K562 (cell line): ENCODE data around the gene AHI1. TPM values are rescaled to one million over a fixed set of nuclear protein-coding genes. Genes with fewer than 3 reads are reported as not detected.
A peak's percentile ranks its signal among the peaks of the same experiment; 100 is the strongest.

Source experiments
- ARID1B ChIP-seq: fragments of 450-650 bp; IDR thresholded peaks from 2 replicates; pipeline ENCODE4 v1.6.1; 2016; ENCODE audit warnings: antibody characterized with exemption, mild to moderate bottlenecking, inconsistent platforms
- ARID2 ChIP-seq: fragments of 450-650 bp; IDR thresholded peaks from 2 replicates; pipeline ENCODE4 v1.6.1; 2017; ENCODE audit warnings: antibody characterized with exemption, mild to moderate bottlenecking
- GTF2A2 ChIP-seq: IDR thresholded peaks from 2 replicates; pipeline ENCODE4 v1.6.1; 2016; ENCODE audit warnings: mild to moderate bottlenecking, missing genetic modification characterization, missing compliant biosample characterization
- HIVEP1 ChIP-seq: fragments of 250-450 bp; sonication (Bioruptor Pico); IDR thresholded peaks from 2 replicates; pipeline ENCODE4 v1.4.0; 2020; ENCODE audit warnings: mild to moderate bottlenecking
- IRF2 ChIP-seq: sonication (generic); formaldehyde crosslinking; IDR thresholded peaks from 2 replicates; pipeline ENCODE4 v1.8.1; 2022; ENCODE audit warnings: mild to moderate bottlenecking, missing genetic modification reagents
- JUND ChIP-seq, 2 experiments: IDR thresholded peaks; 2 replicates in 1 of 2; 3 replicates in 1 of 2; pipeline ENCODE4 v1.6.1; 2011; ENCODE audit warnings: borderline replicate concordance in 2 of 2, low read depth in 2 of 2, low read length in 2 of 2, improper control_type of control experiment in 1 of 2, missing biosample characterization in 1 of 2, missing genetic modification characterization in 1 of 2, missing genetic modification reagents in 1 of 2
- KDM1A ChIP-seq, 2 experiments: fragments of 450-650 bp; IDR thresholded peaks; 2 replicates each; pipeline ENCODE4 v1.6.1; 2016; ENCODE audit warnings: mild to moderate bottlenecking in 2 of 2
- MXI1 ChIP-seq: IDR thresholded peaks from 2 replicates; pipeline ENCODE4 v1.6.1; 2011; ENCODE audit warnings: low read depth, mild to moderate bottlenecking, improper control_type of control experiment, low read length
- NFATC3 ChIP-seq: fragments of 450-650 bp; IDR thresholded peaks from 2 replicates; pipeline ENCODE4 v1.6.1; 2017; ENCODE audit warnings: mild to moderate bottlenecking
- POLR3G ChIP-seq: IDR thresholded peaks from 2 replicates; pipeline ENCODE4 v1.6.1; 2011; ENCODE audit not compliant: insufficient read length, insufficient replicate concordance; ENCODE audit errors: extremely low read depth
- TAL1 ChIP-seq: fragments of 450-650 bp; IDR thresholded peaks from 2 replicates; pipeline ENCODE4 v1.6.1; 2016; ENCODE audit warnings: mild to moderate bottlenecking
- ZFP36 ChIP-seq: fragments of 150-350 bp; IDR thresholded peaks from 2 replicates; pipeline ENCODE4 v1.6.1; 2018; ENCODE audit warnings: low read length, low read depth; ENCODE audit not compliant: partially characterized antibody
- ZNF431 ChIP-seq: sonication (generic); formaldehyde crosslinking; IDR thresholded peaks from 2 replicates; pipeline ENCODE4 v1.8.0; 2022; ENCODE audit warnings: mild to moderate bottlenecking, missing genetic modification reagents
- polyA plus RNA-seq, 8 experiments: library from polyadenylated mRNA; depleted of rRNA in 4 of 8; stranded (reverse) in 5 of 8; unstranded in 3 of 8; fragments of >200 nt; fragmentation: Nextera tagmentation in 2 of 8; fragmentation: Illumina TruSeq in 1 of 8; extraction: Ambion mirVana in 2 of 8; extraction: Trizol in 1 of 8; gene quantifications; 2 replicates each; pipeline versions ENCODE4 v1.2.1 to v1.2.3, GENCODE V29; 2011 to 2014; ENCODE audit warnings: inconsistent platforms in 1 of 8, missing spikeins in 1 of 8
- total RNA-seq, 7 experiments: library from RNA; depleted of rRNA in 6 of 7; stranded (reverse); fragments of >200 nt in 6 of 7; fragmentation: Illumina TruSeq in 2 of 7; extraction: Trizol in 2 of 7; gene quantifications; 2 replicates each; pipeline versions ENCODE4 v1.2.1 to v1.2.3, GENCODE V29; 2011 to 2021; ENCODE audit warnings: low replicate concordance in 1 of 7
- TF ChIP-seq, protein P1 (sequence below), 2 experiments: fragments of 450-650 bp in 1 of 2; IDR thresholded peaks; 2 replicates each; pipeline ENCODE4 v1.6.1; 2011 to 2017; ENCODE audit warnings: low read depth in 2 of 2, antibody characterized with exemption in 1 of 2, borderline replicate concordance in 1 of 2, low read length in 1 of 2, mild to moderate bottlenecking in 1 of 2, mixed read lengths in 1 of 2; ENCODE audit not compliant: control insufficient read depth in 1 of 2
- TF ChIP-seq, protein P2 (sequence below): IDR thresholded peaks from 3 replicates; pipeline ENCODE4 v1.6.1; 2011; ENCODE audit warnings: borderline replicate concordance, mild to moderate bottlenecking, moderate library complexity; ENCODE audit not compliant: insufficient read length; ENCODE audit errors: extremely low read depth
- TF ChIP-seq, protein P3 (sequence below): sonication (generic); formaldehyde crosslinking; IDR thresholded peaks from 2 replicates; pipeline ENCODE4 v1.8.0; 2023; ENCODE audit warnings: mild to moderate bottlenecking, missing genetic modification reagents
- TF ChIP-seq, protein P4 (sequence below), 2 experiments: IDR thresholded peaks; 2 replicates each; pipeline ENCODE4 v1.6.1; 2011; ENCODE audit warnings: borderline replicate concordance in 1 of 2, control low read depth in 1 of 2, low read depth in 1 of 2, low read length in 1 of 2, mild to moderate bottlenecking in 1 of 2, mixed read lengths in 1 of 2, moderate library complexity in 1 of 2; ENCODE audit not compliant: insufficient read depth in 1 of 2, insufficient read length in 1 of 2, poor library complexity in 1 of 2, severe bottlenecking in 1 of 2; ENCODE audit errors: extremely low read depth in 1 of 2

AHI1 gene
- total and polyA plus RNA-seq, 9 of the 15 experiments (the other 6 are each of a cell fraction or from before 2014, with no cell fraction given): 24.7 to 54.9 (median 32.2) TPM

DNA sequence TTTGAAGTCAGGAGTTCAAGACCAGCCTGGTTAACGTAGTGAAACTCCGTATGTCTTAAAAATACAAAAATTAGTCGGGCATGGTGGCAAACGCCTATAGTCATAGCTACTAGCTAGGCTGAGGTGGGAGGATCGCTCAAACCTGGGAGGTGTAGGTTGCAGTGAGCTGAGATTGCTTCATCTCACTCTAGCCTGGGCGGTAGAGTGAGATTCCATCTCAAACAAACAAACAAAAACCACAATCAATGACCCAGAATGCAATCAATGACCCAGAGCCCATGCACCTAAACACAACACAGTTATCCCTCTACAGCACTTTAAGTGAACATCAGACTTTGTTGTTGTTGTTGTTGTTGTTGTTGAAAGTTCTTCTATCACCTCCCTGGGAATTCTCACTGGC, 238.6 kb downstream of the AHI1 start (continued):
- TF ChIP-seq, protein P1, sequence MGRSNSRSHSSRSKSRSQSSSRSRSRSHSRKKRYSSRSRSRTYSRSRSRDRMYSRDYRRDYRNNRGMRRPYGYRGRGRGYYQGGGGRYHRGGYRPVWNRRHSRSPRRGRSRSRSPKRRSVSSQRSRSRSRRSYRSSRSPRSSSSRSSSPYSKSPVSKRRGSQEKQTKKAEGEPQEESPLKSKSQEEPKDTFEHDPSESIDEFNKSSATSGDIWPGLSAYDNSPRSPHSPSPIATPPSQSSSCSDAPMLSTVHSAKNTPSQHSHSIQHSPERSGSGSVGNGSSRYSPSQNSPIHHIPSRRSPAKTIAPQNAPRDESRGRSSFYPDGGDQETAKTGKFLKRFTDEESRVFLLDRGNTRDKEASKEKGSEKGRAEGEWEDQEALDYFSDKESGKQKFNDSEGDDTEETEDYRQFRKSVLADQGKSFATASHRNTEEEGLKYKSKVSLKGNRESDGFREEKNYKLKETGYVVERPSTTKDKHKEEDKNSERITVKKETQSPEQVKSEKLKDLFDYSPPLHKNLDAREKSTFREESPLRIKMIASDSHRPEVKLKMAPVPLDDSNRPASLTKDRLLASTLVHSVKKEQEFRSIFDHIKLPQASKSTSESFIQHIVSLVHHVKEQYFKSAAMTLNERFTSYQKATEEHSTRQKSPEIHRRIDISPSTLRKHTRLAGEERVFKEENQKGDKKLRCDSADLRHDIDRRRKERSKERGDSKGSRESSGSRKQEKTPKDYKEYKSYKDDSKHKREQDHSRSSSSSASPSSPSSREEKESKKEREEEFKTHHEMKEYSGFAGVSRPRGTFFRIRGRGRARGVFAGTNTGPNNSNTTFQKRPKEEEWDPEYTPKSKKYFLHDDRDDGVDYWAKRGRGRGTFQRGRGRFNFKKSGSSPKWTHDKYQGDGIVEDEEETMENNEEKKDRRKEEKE (IDR thresholded peaks at IDR 0.05; ENCODE audit: borderline replicate concordance in 1 of 2, control insufficient read depth in 1 of 2, low read depth in 2 of 2, low read length in 1 of 2): no peak
- TF ChIP-seq GTF2A2 (tag): no peak
- TF ChIP-seq ZNF431 (CRISPR knock-in tag): no peak
- no peak for TF ChIP-seq ZFP36
- TF ChIP-seq, protein P2, sequence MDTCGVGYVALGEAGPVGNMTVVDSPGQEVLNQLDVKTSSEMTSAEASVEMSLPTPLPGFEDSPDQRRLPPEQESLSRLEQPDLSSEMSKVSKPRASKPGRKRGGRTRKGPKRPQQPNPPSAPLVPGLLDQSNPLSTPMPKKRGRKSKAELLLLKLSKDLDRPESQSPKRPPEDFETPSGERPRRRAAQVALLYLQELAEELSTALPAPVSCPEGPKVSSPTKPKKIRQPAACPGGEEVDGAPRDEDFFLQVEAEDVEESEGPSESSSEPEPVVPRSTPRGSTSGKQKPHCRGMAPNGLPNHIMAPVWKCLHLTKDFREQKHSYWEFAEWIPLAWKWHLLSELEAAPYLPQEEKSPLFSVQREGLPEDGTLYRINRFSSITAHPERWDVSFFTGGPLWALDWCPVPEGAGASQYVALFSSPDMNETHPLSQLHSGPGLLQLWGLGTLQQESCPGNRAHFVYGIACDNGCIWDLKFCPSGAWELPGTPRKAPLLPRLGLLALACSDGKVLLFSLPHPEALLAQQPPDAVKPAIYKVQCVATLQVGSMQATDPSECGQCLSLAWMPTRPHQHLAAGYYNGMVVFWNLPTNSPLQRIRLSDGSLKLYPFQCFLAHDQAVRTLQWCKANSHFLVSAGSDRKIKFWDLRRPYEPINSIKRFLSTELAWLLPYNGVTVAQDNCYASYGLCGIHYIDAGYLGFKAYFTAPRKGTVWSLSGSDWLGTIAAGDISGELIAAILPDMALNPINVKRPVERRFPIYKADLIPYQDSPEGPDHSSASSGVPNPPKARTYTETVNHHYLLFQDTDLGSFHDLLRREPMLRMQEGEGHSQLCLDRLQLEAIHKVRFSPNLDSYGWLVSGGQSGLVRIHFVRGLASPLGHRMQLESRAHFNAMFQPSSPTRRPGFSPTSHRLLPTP: no peak
- peak; percentile 73 to 76 for TF ChIP-seq KDM1A (IDR thresholded peaks at IDR 0.05)
- TF ChIP-seq MXI1: no peak
- no peak for TF ChIP-seq ARID2
- no peak for TF ChIP-seq TAL1
- TF ChIP-seq JUND (IDR thresholded peaks at IDR 0.05; ENCODE audit: borderline replicate concordance, low read depth, low read length): no peak
- TF ChIP-seq JUND (tag; IDR thresholded peaks at IDR 0.05; ENCODE audit: borderline replicate concordance, low read depth, low read length): no peak
- 0 out of 2 replicates have a peak, but pooled peaks have one; percentile 20 for TF ChIP-seq ARID1B
- TF ChIP-seq, protein P3, sequence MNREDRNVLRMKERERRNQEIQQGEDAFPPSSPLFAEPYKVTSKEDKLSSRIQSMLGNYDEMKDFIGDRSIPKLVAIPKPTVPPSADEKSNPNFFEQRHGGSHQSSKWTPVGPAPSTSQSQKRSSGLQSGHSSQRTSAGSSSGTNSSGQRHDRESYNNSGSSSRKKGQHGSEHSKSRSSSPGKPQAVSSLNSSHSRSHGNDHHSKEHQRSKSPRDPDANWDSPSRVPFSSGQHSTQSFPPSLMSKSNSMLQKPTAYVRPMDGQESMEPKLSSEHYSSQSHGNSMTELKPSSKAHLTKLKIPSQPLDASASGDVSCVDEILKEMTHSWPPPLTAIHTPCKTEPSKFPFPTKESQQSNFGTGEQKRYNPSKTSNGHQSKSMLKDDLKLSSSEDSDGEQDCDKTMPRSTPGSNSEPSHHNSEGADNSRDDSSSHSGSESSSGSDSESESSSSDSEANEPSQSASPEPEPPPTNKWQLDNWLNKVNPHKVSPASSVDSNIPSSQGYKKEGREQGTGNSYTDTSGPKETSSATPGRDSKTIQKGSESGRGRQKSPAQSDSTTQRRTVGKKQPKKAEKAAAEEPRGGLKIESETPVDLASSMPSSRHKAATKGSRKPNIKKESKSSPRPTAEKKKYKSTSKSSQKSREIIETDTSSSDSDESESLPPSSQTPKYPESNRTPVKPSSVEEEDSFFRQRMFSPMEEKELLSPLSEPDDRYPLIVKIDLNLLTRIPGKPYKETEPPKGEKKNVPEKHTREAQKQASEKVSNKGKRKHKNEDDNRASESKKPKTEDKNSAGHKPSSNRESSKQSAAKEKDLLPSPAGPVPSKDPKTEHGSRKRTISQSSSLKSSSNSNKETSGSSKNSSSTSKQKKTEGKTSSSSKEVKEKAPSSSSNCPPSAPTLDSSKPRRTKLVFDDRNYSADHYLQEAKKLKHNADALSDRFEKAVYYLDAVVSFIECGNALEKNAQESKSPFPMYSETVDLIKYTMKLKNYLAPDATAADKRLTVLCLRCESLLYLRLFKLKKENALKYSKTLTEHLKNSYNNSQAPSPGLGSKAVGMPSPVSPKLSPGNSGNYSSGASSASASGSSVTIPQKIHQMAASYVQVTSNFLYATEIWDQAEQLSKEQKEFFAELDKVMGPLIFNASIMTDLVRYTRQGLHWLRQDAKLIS: no peak
- no peak for TF ChIP-seq POLR3G
- no peak for TF ChIP-seq NFATC3
- no peak for TF ChIP-seq HIVEP1 (CRISPR knock-in tag)
- TF ChIP-seq IRF2 (CRISPR knock-in tag): no peak
- TF ChIP-seq, protein P4, sequence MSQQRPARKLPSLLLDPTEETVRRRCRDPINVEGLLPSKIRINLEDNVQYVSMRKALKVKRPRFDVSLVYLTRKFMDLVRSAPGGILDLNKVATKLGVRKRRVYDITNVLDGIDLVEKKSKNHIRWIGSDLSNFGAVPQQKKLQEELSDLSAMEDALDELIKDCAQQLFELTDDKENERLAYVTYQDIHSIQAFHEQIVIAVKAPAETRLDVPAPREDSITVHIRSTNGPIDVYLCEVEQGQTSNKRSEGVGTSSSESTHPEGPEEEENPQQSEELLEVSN (IDR thresholded peaks at IDR 0.05; ENCODE audit: borderline replicate concordance in 1 of 2, extremely low read depth in 1 of 2, insufficient read depth in 1 of 2, insufficient read length in 1 of 2, low read depth in 1 of 2, low read length in 1 of 2, poor library complexity in 1 of 2, severe bottlenecking in 1 of 2): no peak
